Measurements from ENCODE around the gene DNAJC5G. TPM values are rescaled to one million over a fixed set of nuclear protein-coding genes. Genes with fewer than 3 reads are reported as not detected.
"Not testable (repeated sequence)": the region's sequence is repeated elsewhere in the genome, so short reads cannot be mapped to it uniquely, and the experiment has no call there.

DNAJC5G gene
- total RNA-seq, 1 experiment from 2014 or later = not detected

- no peaks in the 10 kb centered on the region for H3K27me3 ChIP-seq (ENCODE audit: low read length)
Measured at GRCh38 chr2:27294928-27295327, 19.7 kb downstream of the DNAJC5G start.

DNA sequence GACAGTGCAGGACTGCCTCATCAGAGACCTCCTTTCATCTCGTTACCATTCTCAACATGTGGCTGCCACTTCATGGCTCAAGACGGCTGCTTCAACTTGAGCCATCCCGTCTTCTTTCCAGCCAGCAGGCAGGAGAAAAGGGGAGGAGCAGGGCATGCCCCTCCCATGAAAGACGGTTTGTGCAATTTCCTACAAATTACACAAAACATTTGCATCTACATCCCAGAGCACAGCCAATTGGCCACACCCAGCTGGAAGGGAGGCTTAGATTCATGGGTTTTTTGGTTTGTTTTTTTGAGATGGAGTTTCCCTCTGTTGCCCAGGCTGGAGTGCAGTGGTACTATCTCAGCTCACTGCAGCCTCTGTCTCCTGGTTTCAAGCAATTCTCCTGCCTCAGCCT, 21.2 kb downstream of the DNAJC5G start:
- DNase-seq = no peak
- no peaks in the 10 kb centered on the region for H3K36me3 ChIP-seq (ENCODE audit: insufficient read depth, low read length)
- no peak overlapping the region for H2AFZ ChIP-seq (ENCODE audit: low read length)
- peaks cover 5% of the 10 kb centered on the region for H3K4me1 ChIP-seq (ENCODE audit: low read length)
- H3K9ac ChIP-seq (ENCODE audit: low read length) = no peak overlapping the region
- no peaks in the 10 kb centered on the region for H3K9me2 ChIP-seq (replicated peaks; ENCODE audit: insufficient read depth, low read length)
- H3K27me3 ChIP-seq (ENCODE audit: low read length) = no peaks in the 10 kb centered on the region
- H3K27ac ChIP-seq (ENCODE audit: low read length) = no peak overlapping the region
- no peaks in the 10 kb centered on the region for H3K79me2 ChIP-seq (ENCODE audit: low read length)
- H3K4me3 ChIP-seq (ENCODE audit: low read length) = no peak overlapping the region
- no peak overlapping the region for H3K4me2 ChIP-seq (ENCODE audit: low read depth, low read length, poor library complexity, severe bottlenecking)
- H4K20me1 ChIP-seq (ENCODE audit: insufficient read depth, low read depth, low read length) = no peaks in the 10 kb centered on the region
- H3K9me3 ChIP-seq (ENCODE audit: low read length) = no peaks in the 10 kb centered on the region

More at GRCh38 chr2:27294928-27295327, 19.7 kb downstream of the DNAJC5G start:
- Histone ChIP-seq H3K9ac (ENCODE audit: low read length) (no peak overlapping the region), H3K4me3 (ENCODE audit: low read length) (no peak overlapping the region), H2AFZ (ENCODE audit: low read length) (no peak overlapping the region), H3K9me3 (ENCODE audit: low read length) (no peaks in the 10 kb centered on the region), H3K36me3 (ENCODE audit: insufficient read depth, low read length) (no peaks in the 10 kb centered on the region), H3K79me2 (ENCODE audit: low read length) (no peaks in the 10 kb centered on the region), H3K4me1 (ENCODE audit: low read length) (peaks cover 12% of the 10 kb centered on the region), H4K20me1 (ENCODE audit: insufficient read depth, low read depth, low read length) (no peaks in the 10 kb centered on the region), H3K9me2 (replicated peaks; ENCODE audit: insufficient read depth, low read length) (no peaks in the 10 kb centered on the region), H3K27ac (ENCODE audit: low read length) (no peak overlapping the region), H3K4me2 (ENCODE audit: low read depth, low read length, poor library complexity, severe bottlenecking) (no peak overlapping the region)
- DNase-seq = no peak

DNA sequence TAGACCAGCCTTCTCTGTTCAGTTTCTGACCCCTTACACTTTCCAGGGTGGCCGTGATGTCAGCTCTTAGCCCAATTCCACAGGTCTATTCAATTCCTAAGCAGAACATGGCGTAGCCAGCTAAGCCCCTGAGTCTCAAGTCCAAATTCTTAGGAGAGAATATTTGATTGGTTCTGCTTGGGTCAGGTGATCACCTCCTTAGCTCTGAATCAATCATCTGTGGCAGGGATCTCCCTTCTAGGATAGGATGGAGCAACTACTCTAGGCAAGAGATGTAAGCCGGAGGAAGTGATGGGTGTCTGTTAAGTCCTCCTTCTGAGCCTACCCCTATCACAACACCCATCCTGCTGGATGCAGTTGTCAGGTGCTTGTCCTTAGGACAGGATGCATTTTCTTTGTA, 22.0 kb downstream of the DNAJC5G start:
- DNase-seq = no peak
- no peaks in the 10 kb centered on the region for H3K36me3 ChIP-seq (ENCODE audit: insufficient read depth, low read length)
- H3K9me2 ChIP-seq (replicated peaks; ENCODE audit: insufficient read depth, low read length) = no peaks in the 10 kb centered on the region
- no peak overlapping the region for H3K27ac ChIP-seq (ENCODE audit: low read length)
- H2AFZ ChIP-seq (ENCODE audit: low read length) = no peak overlapping the region
- no peaks in the 10 kb centered on the region for H4K20me1 ChIP-seq (ENCODE audit: insufficient read depth, low read depth, low read length)
- no peaks in the 10 kb centered on the region for H3K9me3 ChIP-seq (ENCODE audit: low read length)
- H3K4me2 ChIP-seq (ENCODE audit: low read depth, low read length, poor library complexity, severe bottlenecking) = no peak overlapping the region
- H3K79me2 ChIP-seq (ENCODE audit: low read length) = no peaks in the 10 kb centered on the region
- no peak overlapping the region for H3K4me3 ChIP-seq (ENCODE audit: low read length)
- no peak overlapping the region for H3K9ac ChIP-seq (ENCODE audit: low read length)
- H3K4me1 ChIP-seq (ENCODE audit: low read length) = no peaks in the 10 kb centered on the region
- H3K27me3 ChIP-seq (ENCODE audit: low read length) = no peaks in the 10 kb centered on the region

DNA sequence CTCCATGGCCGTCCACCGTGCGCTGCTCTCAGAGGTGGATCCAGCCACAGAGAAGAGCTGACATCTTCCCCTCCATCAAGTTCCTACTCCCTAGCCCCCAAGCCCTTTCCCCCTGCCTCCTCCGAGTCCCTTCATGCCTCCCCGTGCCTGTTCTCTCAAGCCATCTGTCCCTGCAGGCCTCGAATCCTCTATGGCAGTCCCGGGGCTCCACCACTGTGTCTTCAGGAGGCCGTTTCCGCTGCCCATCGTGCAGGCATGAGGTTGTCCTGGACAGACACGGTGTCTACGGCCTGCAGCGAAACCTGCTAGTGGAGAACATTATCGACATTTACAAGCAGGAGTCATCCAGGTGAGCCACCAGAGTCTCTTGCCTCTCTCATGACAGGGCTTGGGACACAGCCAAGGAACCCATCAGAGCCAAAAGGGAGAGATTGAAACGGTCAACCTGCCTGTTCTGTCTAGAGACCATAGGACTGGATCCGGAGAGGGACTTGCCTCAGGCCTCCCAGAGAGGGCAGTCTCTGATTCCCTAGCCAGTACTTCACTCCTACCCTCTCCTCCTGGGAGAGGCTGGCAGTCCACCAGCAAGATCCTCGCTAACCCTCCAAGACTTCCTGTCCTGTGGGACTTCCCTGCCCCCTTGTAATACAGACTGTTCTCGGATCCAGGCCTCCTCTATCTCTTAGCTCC, 23.3 kb downstream of the DNAJC5G start:
- Histone ChIP-seq H3K9ac (ENCODE audit: low read length) (no peak overlapping the region), H3K27me3 (ENCODE audit: low read length) (no peaks in the 10 kb centered on the region), H4K20me1 (ENCODE audit: insufficient read depth, low read depth, low read length) (no peaks in the 10 kb centered on the region), H3K4me3 (ENCODE audit: low read length) (no peak overlapping the region), H3K4me2 (ENCODE audit: low read depth, low read length, poor library complexity, severe bottlenecking) (no peak overlapping the region), H3K79me2 (ENCODE audit: low read length) (no peaks in the 10 kb centered on the region), H3K9me3 (ENCODE audit: low read length) (no peaks in the 10 kb centered on the region), H3K4me1 (ENCODE audit: low read length) (peaks cover 9% of the 10 kb centered on the region), H2AFZ (ENCODE audit: low read length) (no peak overlapping the region), H3K36me3 (ENCODE audit: insufficient read depth, low read length) (no peaks in the 10 kb centered on the region), H3K27ac (ENCODE audit: low read length) (no peak overlapping the region), H3K9me2 (replicated peaks; ENCODE audit: insufficient read depth, low read length) (no peaks in the 10 kb centered on the region)
- no peak for DNase-seq

- H3K27ac ChIP-seq (ENCODE audit: low read length); H3K4me3 ChIP-seq (ENCODE audit: low read length); H3K36me3 ChIP-seq (ENCODE audit: insufficient read depth, low read length); H2AFZ ChIP-seq (ENCODE audit: low read length); DNase-seq; H3K27me3 ChIP-seq (ENCODE audit: low read length); H3K4me2 ChIP-seq (ENCODE audit: low read depth, low read length, poor library complexity, severe bottlenecking); H4K20me1 ChIP-seq (ENCODE audit: insufficient read depth, low read depth, low read length); H3K9ac ChIP-seq (ENCODE audit: low read length); H3K79me2 ChIP-seq (ENCODE audit: low read length); H3K9me3 ChIP-seq (ENCODE audit: low read length); H3K9me2 ChIP-seq (replicated peaks; ENCODE audit: insufficient read depth, low read length): not testable (repeated sequence)
- H3K4me1 ChIP-seq (ENCODE audit: low read length) = peaks cover 11% of the 10 kb centered on the region
Measured at GRCh38 chr2:27300606-27301005, 25.4 kb downstream of the DNAJC5G start.

DNA sequence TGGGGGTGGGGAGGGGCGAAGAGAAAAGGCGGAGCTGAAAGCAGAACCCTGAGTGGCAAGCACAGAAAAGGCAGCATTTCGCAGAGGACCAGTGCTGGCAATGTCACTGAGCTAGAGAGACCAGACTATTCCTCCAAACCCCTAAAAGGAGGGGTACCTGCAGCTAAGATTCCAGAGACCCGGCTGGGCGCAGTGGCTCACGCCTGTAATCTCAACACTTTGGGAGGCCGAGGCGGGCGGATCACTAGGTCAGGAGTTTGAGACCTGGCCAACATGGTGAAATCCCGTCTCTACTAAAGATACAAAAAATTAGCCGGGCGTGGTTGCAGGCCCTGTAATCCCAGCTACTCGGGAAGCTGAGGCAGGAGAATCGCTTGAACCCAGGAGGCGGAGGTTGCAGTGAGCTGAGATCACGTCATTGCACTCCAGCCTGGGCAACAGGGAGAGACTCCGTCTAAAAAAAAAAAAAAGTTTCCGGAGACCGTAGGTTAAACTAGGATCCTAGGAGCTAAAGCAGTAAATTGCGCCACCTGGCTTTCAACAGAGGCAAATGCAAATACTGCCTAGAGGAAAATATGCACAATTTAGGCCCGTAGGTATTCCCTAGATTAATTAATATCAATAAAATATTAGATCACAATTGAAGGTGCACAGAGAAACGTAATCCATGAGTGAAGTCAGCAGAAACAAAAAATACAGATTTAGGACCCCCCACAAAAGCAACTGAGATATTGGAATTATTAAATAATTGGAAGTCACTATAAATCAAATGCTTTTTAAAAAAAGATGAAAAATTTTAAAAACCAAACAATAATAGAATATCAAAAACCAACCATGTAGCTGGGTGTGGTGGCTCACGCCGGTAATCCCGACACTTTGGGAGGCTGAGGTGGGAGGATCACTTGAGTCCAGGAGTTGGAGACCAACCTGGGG, 28.1 kb downstream of the DNAJC5G start:
- no peaks in the 10 kb centered on the region for H3K36me3 ChIP-seq (ENCODE audit: insufficient read depth, low read length)
- H3K9me2 ChIP-seq (replicated peaks; ENCODE audit: insufficient read depth, low read length) = no peaks in the 10 kb centered on the region
- H3K4me3 ChIP-seq (ENCODE audit: low read length) = peak overlapping the region; percentile 59
- peak; percentile 89 for DNase-seq
- H3K9me3 ChIP-seq (ENCODE audit: low read length) = no peaks in the 10 kb centered on the region
- no peaks in the 10 kb centered on the region for H4K20me1 ChIP-seq (ENCODE audit: insufficient read depth, low read depth, low read length)
- peaks cover 11% of the 10 kb centered on the region for H3K4me1 ChIP-seq (ENCODE audit: low read length)
- H2AFZ ChIP-seq (ENCODE audit: low read length) = peak overlapping the region; percentile 77
- H3K27me3 ChIP-seq (ENCODE audit: low read length) = no peaks in the 10 kb centered on the region
- H3K4me2 ChIP-seq (ENCODE audit: low read depth, low read length, poor library complexity, severe bottlenecking) = peak overlapping the region; percentile 79
- H3K79me2 ChIP-seq (ENCODE audit: low read length) = no peaks in the 10 kb centered on the region
- H3K9ac ChIP-seq (ENCODE audit: low read length) = peak overlapping the region; percentile 58
- H3K27ac ChIP-seq (ENCODE audit: low read length) = no peak overlapping the region

DNA sequence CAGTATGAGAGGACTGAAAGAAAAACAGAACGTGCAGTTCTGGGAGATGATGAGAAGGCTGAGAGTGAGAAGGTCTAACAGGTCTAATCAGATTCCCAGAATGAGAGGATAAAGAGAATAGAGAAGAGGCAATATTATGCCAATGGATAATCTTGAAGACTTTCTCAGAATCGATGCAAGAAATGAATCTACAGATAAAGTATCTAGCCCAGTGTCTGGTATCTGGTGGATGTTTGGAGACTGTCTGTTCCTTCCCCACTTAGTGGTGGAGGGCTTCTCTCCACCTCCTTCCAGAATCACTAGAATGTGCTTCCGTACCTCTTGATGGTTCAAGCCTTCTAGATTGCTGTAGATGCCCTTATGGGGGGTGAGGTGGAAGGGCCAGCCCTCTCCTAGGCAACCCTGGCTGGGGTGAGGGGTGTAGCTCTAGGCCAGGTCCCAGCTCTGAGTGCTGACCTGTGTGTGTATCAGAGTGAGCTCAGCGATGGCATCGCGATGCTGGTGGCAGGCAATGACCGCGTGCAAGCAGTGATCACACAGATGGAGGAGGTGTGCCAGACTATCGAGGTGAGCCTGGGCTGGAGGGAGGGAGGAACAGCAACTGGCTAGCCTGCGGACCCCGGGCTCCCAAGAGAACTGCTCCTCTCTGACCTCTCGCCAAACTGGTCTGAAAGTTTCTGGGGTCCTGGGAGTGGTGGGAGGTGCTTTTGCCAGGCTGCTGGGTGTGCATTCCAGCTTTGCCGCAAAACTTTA, 29.4 kb downstream of the DNAJC5G start:
- H3K79me2 ChIP-seq (ENCODE audit: low read length) = no peaks in the 10 kb centered on the region
- no peaks in the 10 kb centered on the region for H3K9me3 ChIP-seq (ENCODE audit: low read length)
- no peak overlapping the region for H3K9ac ChIP-seq (ENCODE audit: low read length)
- no peak for DNase-seq
- H3K27ac ChIP-seq (ENCODE audit: low read length) = no peak overlapping the region
- no peaks in the 10 kb centered on the region for H3K9me2 ChIP-seq (replicated peaks; ENCODE audit: insufficient read depth, low read length)
- H3K27me3 ChIP-seq (ENCODE audit: low read length) = no peaks in the 10 kb centered on the region
- no peak overlapping the region for H2AFZ ChIP-seq (ENCODE audit: low read length)
- H3K4me1 ChIP-seq (ENCODE audit: low read length) = peaks cover 11% of the 10 kb centered on the region
- no peak overlapping the region for H3K4me3 ChIP-seq (ENCODE audit: low read length)
- H3K36me3 ChIP-seq (ENCODE audit: insufficient read depth, low read length) = no peaks in the 10 kb centered on the region
- no peak overlapping the region for H3K4me2 ChIP-seq (ENCODE audit: low read depth, low read length, poor library complexity, severe bottlenecking)
- no peaks in the 10 kb centered on the region for H4K20me1 ChIP-seq (ENCODE audit: insufficient read depth, low read depth, low read length)

DNA sequence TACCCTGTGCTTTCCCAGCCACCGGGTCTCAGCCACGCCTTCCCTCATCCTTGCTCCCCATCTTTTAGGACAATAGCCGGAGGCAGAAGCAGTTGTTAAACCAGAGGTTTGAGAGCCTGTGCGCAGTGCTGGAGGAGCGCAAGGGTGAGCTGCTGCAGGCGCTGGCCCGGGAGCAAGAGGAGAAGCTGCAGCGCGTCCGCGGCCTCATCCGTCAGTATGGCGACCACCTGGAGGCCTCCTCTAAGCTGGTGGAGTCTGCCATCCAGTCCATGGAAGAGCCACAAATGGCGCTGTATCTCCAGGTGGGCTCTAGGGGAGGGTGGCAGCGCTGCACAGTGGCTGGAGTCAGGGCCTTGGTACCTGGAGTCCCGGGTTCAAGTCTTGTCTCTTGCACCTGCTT, 30.3 kb downstream of the DNAJC5G start:
- Histone ChIP-seq H3K9me2 (replicated peaks; ENCODE audit: insufficient read depth, low read length) (no peaks in the 10 kb centered on the region), H3K27ac (ENCODE audit: low read length) (no peak overlapping the region), H4K20me1 (ENCODE audit: insufficient read depth, low read depth, low read length) (no peaks in the 10 kb centered on the region), H3K36me3 (ENCODE audit: insufficient read depth, low read length) (no peaks in the 10 kb centered on the region), H3K4me2 (ENCODE audit: low read depth, low read length, poor library complexity, severe bottlenecking) (no peak overlapping the region), H3K9me3 (ENCODE audit: low read length) (no peaks in the 10 kb centered on the region), H3K27me3 (ENCODE audit: low read length) (no peaks in the 10 kb centered on the region), H3K79me2 (ENCODE audit: low read length) (no peaks in the 10 kb centered on the region), H3K9ac (ENCODE audit: low read length) (no peak overlapping the region), H3K4me1 (ENCODE audit: low read length) (peaks cover 11% of the 10 kb centered on the region), H2AFZ (ENCODE audit: low read length) (no peak overlapping the region), H3K4me3 (ENCODE audit: low read length) (no peak overlapping the region)
- DNase-seq = no peak

Measured in Karpas-422 (cell line).